ENCODE measurements around the gene TAC3. TPM values are rescaled to one million over a fixed set of nuclear protein-coding genes. Genes with fewer than 3 reads are reported as not detected.

TAC3 gene
- total and polyA plus RNA-seq, 2 of the 4 experiments (the other 2 are of a cell fraction), result 0.94 TPM; not detected in 1

GRCh38 chr12:56998981-56999380 is 17.3 kb downstream of the TAC3 start:
- Histone ChIP-seq H3K56ac (ENCODE audit: extremely low read depth, insufficient read depth, low read length) (no peak overlapping the region), H3K4me1 (ENCODE audit: control insufficient read depth, insufficient read depth, low read length) (peaks cover 6% of the 10 kb centered on the region), H2BK5ac (ENCODE audit: low read depth, low read length, poor library complexity, severe bottlenecking) (no peak overlapping the region), H3K9me3 (ENCODE audit: control insufficient read depth, insufficient read depth, low read length) (no peaks in the 10 kb centered on the region), H3K79me1 (ENCODE audit: low read depth in 1 of 2, low read length in 2 of 2) (peaks cover 18 to 61% of the 10 kb centered on the region in 2 experiments), H3K14ac (replicated peaks; ENCODE audit: low read depth, low read length) (no peak overlapping the region), H3K4me3 (ENCODE audit: insufficient read depth, low read depth, low read length) (no peak overlapping the region), H2BK20ac (ENCODE audit: low read depth, low read length) (no peak overlapping the region), H3K4ac (ENCODE audit: low read depth, low read length) (no peak overlapping the region), H3K4me2 (ENCODE audit: low read depth, low read length) (no peak overlapping the region), H3K36me3 (ENCODE audit: control insufficient read depth, insufficient read depth, low read length) (peaks cover 48% of the 10 kb centered on the region), H3K27ac (ENCODE audit: insufficient read depth, low read length) (no peak overlapping the region), H4K5ac (ENCODE audit: low read depth, low read length) (no peak overlapping the region), H4K8ac (ENCODE audit: low read depth in 2 of 2, low read length in 2 of 2) (no peak overlapping the region), H3K18ac (ENCODE audit: low read depth, low read length) (no peak overlapping the region), H2AK5ac (ENCODE audit: low read depth, low read length) (no peak overlapping the region), H2AK9ac (replicated peaks; ENCODE audit: low read depth, low read length, poor library complexity) (no peak overlapping the region), H3K9ac (ENCODE audit: low read depth, low read length) (no peak overlapping the region), H3K23ac (ENCODE audit: low read depth, low read length) (no peak overlapping the region), H4K20me1 (ENCODE audit: insufficient read depth, low read length) (peaks cover 39% of the 10 kb centered on the region), H2BK15ac (ENCODE audit: low read depth, low read length) (no peak overlapping the region), H2AFZ (replicated peaks; ENCODE audit: low read length, poor library complexity) (no peak overlapping the region), H4K91ac (ENCODE audit: insufficient read depth, low read depth, low read length) (no peak overlapping the region), H3K27me3 (ENCODE audit: control insufficient read depth, insufficient read depth, low read length) (no peaks in the 10 kb centered on the region), H3K9me1 (ENCODE audit: insufficient read depth, low read length) (peaks cover 17% of the 10 kb centered on the region), H2BK120ac (ENCODE audit: low read depth, low read length) (no peak overlapping the region)
- WGBS, 2 experiments (ENCODE audit: extremely low coverage in 2 of 2, insufficient read length in 1 of 2), result no CpG with 5 or more reads among the region's 4 CpGs
- CTCF ChIA-PET, result no interaction called here
- BruUV-seq (replicated peaks), result no TSS peak
- TF ChIP-seq CTCF (conservative IDR thresholded peaks at IDR 0.05; ENCODE audit: low read depth, low read length) (no peak), FOS (IDR thresholded peaks at IDR 0.05; ENCODE audit: low read depth, low read length) (no peak), ELK1 (IDR thresholded peaks at IDR 0.05; ENCODE audit: borderline replicate concordance, low read depth, low read length) (no peak), USF2 (IDR thresholded peaks at IDR 0.05; ENCODE audit: low read depth, low read length) (no peak), BHLHE40 (IDR thresholded peaks at IDR 0.05; ENCODE audit: low read depth, low read length) (no peak), NFE2L2 (IDR thresholded peaks at IDR 0.05; ENCODE audit: low read depth, low read length) (no peak), RCOR1 (IDR thresholded peaks at IDR 0.05; ENCODE audit: insufficient replicate concordance, low read length) (no peak), RFX5 (IDR thresholded peaks at IDR 0.05; ENCODE audit: low read depth, low read length) (no peak), MAZ (IDR thresholded peaks at IDR 0.05; ENCODE audit: borderline replicate concordance, low read depth, low read length) (no peak), CEBPB (IDR thresholded peaks at IDR 0.05; ENCODE audit: low read depth, low read length) (no peak), CHD1 (IDR thresholded peaks at IDR 0.05; ENCODE audit: low read depth, low read length) (no peak), RAD21 (IDR thresholded peaks at IDR 0.05; ENCODE audit: low read length) (no peak), SMC3 (IDR thresholded peaks at IDR 0.05; ENCODE audit: low read depth, low read length) (no peak), MAFK (IDR thresholded peaks at IDR 0.05; ENCODE audit: low read depth, low read length) (no peak), MXI1 (IDR thresholded peaks at IDR 0.05; ENCODE audit: borderline replicate concordance, low read depth, low read length) (no peak), POLR2A (IDR thresholded peaks at IDR 0.05; ENCODE audit: low read depth, low read length) (no peak)
- POLR2A ChIA-PET (ENCODE audit: unreplicated experiment), result no interaction called here
- no peak for ATAC-seq (ENCODE audit: low read depth)
- dilution Hi-C loops (cut with HindIII; ENCODE audit: low sequenced_read_pairs, unreplicated experiment), result no loop called here
- intact Hi-C loops (cut with micrococcal nuclease), result no loop called here
- in situ Hi-C loops (cut with MboI; ENCODE audit: low sequenced_read_pairs), result loop anchor here (25.0 kb wide), 1 partner anchor 487 kb away; the partner anchor contains the start of gene RBMS2
- no peak for DNase-seq
